IMR-90 (cell line): ENCODE measurements around the gene MROH2A. TPM values are rescaled to one million over a fixed set of nuclear protein-coding genes. Genes with fewer than 3 reads are reported as not detected.

Experiments used
- ATAC-seq: fragments of 200-7000 bp; cut with Tn5 transposase; 2 replicates; pipeline ENCODE4 v1.9.1; 2020; ENCODE audit warnings: low read depth, mild to moderate bottlenecking, moderate library complexity
- BruUV-seq: library from RNA; stranded (reverse); fragments of 400-500 nt; replicated peaks from 2 replicates; lab custom pipeline; 2021; lab: Mats Ljungman, UMichigan
- CTCF ChIA-PET: fragments of 300-600 bp; formaldehyde crosslinking; extraction: SDS; loops from one replicate; lab custom pipeline; 2021; ENCODE audit warnings: antibody characterized with exemption; lab: Yijun Ruan, JAX
- POLR2A ChIA-PET: fragments of 300-600 bp; sonication (Branson Sonifier 250); formaldehyde crosslinking; loops from one replicate; lab custom pipeline; 2022; ENCODE audit warnings: antibody characterized with exemption; ENCODE audit not compliant: unreplicated experiment; lab: Charles Lee
- DNase-seq: peaks from one replicate; pipeline ENCODE4 v3.0.0; 2013
- H2AFZ ChIP-seq: replicated peaks from 2 replicates; pipeline ENCODE3; 2013; ENCODE audit warnings: low read length, mild to moderate bottlenecking; ENCODE audit not compliant: poor library complexity
- H2AK5ac ChIP-seq: 2 replicates; pipeline ENCODE4 v1.6.1; 2013; ENCODE audit warnings: low read depth, low read length, inconsistent platforms
- H2AK9ac ChIP-seq: replicated peaks from 2 replicates; pipeline ENCODE3; 2013; ENCODE audit warnings: mild to moderate bottlenecking, low read depth, low read length, moderate library complexity; ENCODE audit not compliant: poor library complexity
- H2BK120ac ChIP-seq: 2 replicates; pipeline ENCODE4 v1.6.1; 2013; ENCODE audit warnings: low read depth, low read length, inconsistent platforms
- H2BK15ac ChIP-seq: 3 replicates; pipeline ENCODE4 v1.6.1; 2013; ENCODE audit warnings: low read depth, low read length, inconsistent platforms
- H2BK20ac ChIP-seq: 2 replicates; pipeline ENCODE4 v1.6.1; 2013; ENCODE audit warnings: low read depth, mild to moderate bottlenecking, inconsistent platforms, low read length, moderate library complexity
- H2BK5ac ChIP-seq: 2 replicates; pipeline ENCODE4 v1.6.1; 2013; ENCODE audit warnings: mild to moderate bottlenecking, low read depth, low read length, inconsistent platforms; ENCODE audit not compliant: poor library complexity, severe bottlenecking
- H3K14ac ChIP-seq: replicated peaks from 2 replicates; pipeline ENCODE4 v1.6.1; 2013; ENCODE audit warnings: low read depth, low read length, inconsistent platforms
- H3K18ac ChIP-seq: 2 replicates; pipeline ENCODE4 v1.6.1; 2013; ENCODE audit warnings: low read depth, low read length, control low read depth
- H3K23ac ChIP-seq: 2 replicates; pipeline ENCODE4 v1.6.1; 2013; ENCODE audit warnings: low read depth, low read length, inconsistent platforms
- H3K27ac ChIP-seq: 2 replicates; pipeline ENCODE4 v1.5.1; 2013; ENCODE audit warnings: mild to moderate bottlenecking, control low read depth, low read length; ENCODE audit not compliant: insufficient read depth
- H3K27me3 ChIP-seq: 2 replicates; pipeline ENCODE4 v1.6.1; 2013; ENCODE audit warnings: low read length; ENCODE audit not compliant: control insufficient read depth, insufficient read depth
- H3K36me3 ChIP-seq: 2 replicates; pipeline ENCODE4 v1.6.1; 2013; ENCODE audit warnings: low read length, mixed read lengths; ENCODE audit not compliant: control insufficient read depth, insufficient read depth
- H3K4ac ChIP-seq: 2 replicates; pipeline ENCODE4 v1.6.1; 2013; ENCODE audit warnings: low read depth, low read length, inconsistent platforms
- H3K4me1 ChIP-seq: 2 replicates; pipeline ENCODE4 v1.6.1; 2013; ENCODE audit warnings: low read length, mixed read lengths; ENCODE audit not compliant: control insufficient read depth, insufficient read depth
- H3K4me2 ChIP-seq: 2 replicates; pipeline ENCODE4 v1.6.1; 2013; ENCODE audit warnings: low read depth, mild to moderate bottlenecking, control low read depth, low read length, moderate library complexity
- H3K4me3 ChIP-seq: 2 replicates; pipeline ENCODE4 v1.5.1; 2013; ENCODE audit warnings: low read depth, mild to moderate bottlenecking, control low read depth, low read length, moderate library complexity; ENCODE audit not compliant: insufficient read depth
- H3K56ac ChIP-seq: 2 replicates; pipeline ENCODE4 v1.6.1; 2013; ENCODE audit warnings: low read length, inconsistent platforms; ENCODE audit not compliant: insufficient read depth; ENCODE audit errors: extremely low read depth
- H3K79me1 ChIP-seq, 2 experiments: 2 replicates each; pipeline ENCODE4 v1.6.1; 2013; ENCODE audit warnings: low read length in 2 of 2, inconsistent platforms in 1 of 2, low read depth in 1 of 2
- H3K9ac ChIP-seq: 2 replicates; pipeline ENCODE4 v1.6.1; 2013; ENCODE audit warnings: low read depth, low read length, control low read depth
- H3K9me1 ChIP-seq: 2 replicates; pipeline ENCODE4 v1.6.1; 2013; ENCODE audit warnings: low read length, inconsistent platforms; ENCODE audit not compliant: insufficient read depth
- H3K9me3 ChIP-seq: 2 replicates; pipeline ENCODE4 v1.6.1; 2013; ENCODE audit warnings: low read length; ENCODE audit not compliant: control insufficient read depth, insufficient read depth
- H4K20me1 ChIP-seq: 2 replicates; pipeline ENCODE4 v1.6.1; 2013; ENCODE audit warnings: low read length, inconsistent platforms; ENCODE audit not compliant: insufficient read depth
- H4K5ac ChIP-seq: 2 replicates; pipeline ENCODE4 v1.6.1; 2013; ENCODE audit warnings: mild to moderate bottlenecking, low read depth, low read length, control low read depth
- H4K8ac ChIP-seq, 2 experiments: 2 replicates each; pipeline ENCODE4 v1.6.1; 2013; ENCODE audit warnings: low read depth in 2 of 2, low read length in 2 of 2, control low read depth in 1 of 2, inconsistent platforms in 1 of 2
- H4K91ac ChIP-seq: 2 replicates; pipeline ENCODE4 v1.6.1; 2013; ENCODE audit warnings: low read depth, low read length, inconsistent platforms; ENCODE audit not compliant: insufficient read depth
- CEBPB ChIP-seq: IDR thresholded peaks from 2 replicates; pipeline ENCODE4 v1.6.1; 2012; ENCODE audit warnings: low read depth, low read length, improper control_type of control experiment
- CHD1 ChIP-seq: IDR thresholded peaks from 2 replicates; pipeline ENCODE4 v1.6.1; 2012; ENCODE audit warnings: low read depth, low read length, improper control_type of control experiment
- CTCF ChIP-seq: conservative IDR thresholded peaks from 2 replicates; pipeline ENCODE4 v1.5.1; 2012; ENCODE audit warnings: mild to moderate bottlenecking, low read depth, low read length, improper control_type of control experiment
- ELK1 ChIP-seq: fragments of 150-350 bp; IDR thresholded peaks from 2 replicates; pipeline ENCODE4 v1.6.1; 2016; ENCODE audit warnings: low read depth, mild to moderate bottlenecking, low read length, moderate library complexity, borderline replicate concordance
- FOS ChIP-seq: fragments of 150-350 bp; IDR thresholded peaks from 2 replicates; pipeline ENCODE4 v1.6.1; 2016; ENCODE audit warnings: low read depth, low read length
- MAFK ChIP-seq: IDR thresholded peaks from 2 replicates; pipeline ENCODE4 v1.6.1; 2012; ENCODE audit warnings: low read depth, low read length, improper control_type of control experiment
- MAZ ChIP-seq: IDR thresholded peaks from 2 replicates; pipeline ENCODE4 v1.6.1; 2012; ENCODE audit warnings: low read depth, mild to moderate bottlenecking, low read length, improper control_type of control experiment, moderate library complexity, borderline replicate concordance
- MXI1 ChIP-seq: IDR thresholded peaks from 2 replicates; pipeline ENCODE4 v1.6.1; 2012; ENCODE audit warnings: low read depth, mild to moderate bottlenecking, low read length, moderate library complexity, borderline replicate concordance
- NFE2L2 ChIP-seq: fragments of 150-350 bp; IDR thresholded peaks from 2 replicates; pipeline ENCODE4 v1.6.1; 2016; ENCODE audit warnings: low read depth, mild to moderate bottlenecking, low read length
- POLR2A ChIP-seq: IDR thresholded peaks from 2 replicates; pipeline ENCODE4 v1.6.1; 2012; ENCODE audit warnings: mild to moderate bottlenecking, low read depth, low read length
- RCOR1 ChIP-seq: IDR thresholded peaks from 2 replicates; pipeline ENCODE4 v1.6.1; 2012; ENCODE audit warnings: mild to moderate bottlenecking, low read length, improper control_type of control experiment; ENCODE audit not compliant: insufficient replicate concordance
- RFX5 ChIP-seq: IDR thresholded peaks from 2 replicates; pipeline ENCODE4 v1.8.0; 2012; ENCODE audit warnings: low read depth, mild to moderate bottlenecking, low read length, moderate library complexity
- SMC3 ChIP-seq: fragments of 150-350 bp; IDR thresholded peaks from 2 replicates; pipeline ENCODE4 v1.6.1; 2016; ENCODE audit warnings: low read depth, mild to moderate bottlenecking, antibody characterized with exemption, low read length, moderate library complexity
- USF2 ChIP-seq: fragments of 150-350 bp; IDR thresholded peaks from 2 replicates; pipeline ENCODE4 v1.6.1; 2017; ENCODE audit warnings: mild to moderate bottlenecking, antibody characterized with exemption, low read length, low read depth
- WGBS, 2 experiments: methylation state at CpG; one replicate each; pipeline versions ENCODE4 v1.1.5 to v1.1.7; 2013; ENCODE audit warnings: missing lambda C conversion rate in 2 of 2; ENCODE audit not compliant: insufficient read length in 1 of 2; ENCODE audit errors: extremely low coverage in 2 of 2; 5-methylcytosine and 5-hydroxymethylcytosine counted together
- dilution Hi-C: fragments of 300-500 bp; cut with HindIII; formaldehyde crosslinking; loops from one replicate; pipeline ENCODE4 v1.14.3; 2018; ENCODE audit warnings: low sequenced_read_pairs; ENCODE audit not compliant: unreplicated experiment
- in situ Hi-C: fragments of 300-500 bp; cut with MboI; formaldehyde crosslinking; loops from 3 replicates; pipeline ENCODE4 v1.14.3; 2019; ENCODE audit warnings: low sequenced_read_pairs, inconsistent platforms, mixed read lengths
- intact Hi-C: fragments of 100-400 bp; cut with micrococcal nuclease; formaldehyde crosslinking; loops from 2 replicates; pipeline ENCODE4 v1.10.0; 2022
- polyA plus RNA-seq, 3 experiments: library from polyadenylated mRNA; depleted of rRNA; stranded (reverse); fragments of >200 nt; gene quantifications; 2 replicates each; pipeline ENCODE4 v1.2.3, GENCODE V29; 2012; ENCODE audit warnings: low replicate concordance in 1 of 3
- total RNA-seq: library from RNA; depleted of rRNA; stranded (reverse); fragments of >200 nt; gene quantifications from 2 replicates; pipeline ENCODE4 v1.2.3, GENCODE V29; 2012

Gene MROH2A
- total and polyA plus RNA-seq, 2 of the 4 experiments (the other 2 are of a cell fraction): not detected

GRCh38 chr2:233866479-233866878 is 88.3 kb downstream of the MROH2A start:
- Histone ChIP-seq H3K4ac (no peak overlapping the region), H4K5ac (no peak overlapping the region), H3K14ac (no peak overlapping the region), H3K9me1 (no peaks in the 10 kb centered on the region), H3K9ac (no peak overlapping the region), H3K27me3 (no peaks in the 10 kb centered on the region), H3K9me3 (no peaks in the 10 kb centered on the region), H4K91ac (no peak overlapping the region), H3K27ac (no peak overlapping the region), H2BK5ac (no peak overlapping the region), H3K56ac (no peak overlapping the region), H4K20me1 (no peaks in the 10 kb centered on the region), H2BK15ac (no peak overlapping the region), H3K36me3 (peaks cover 4% of the 10 kb centered on the region; the same call in 1 of the 2 replicates), H3K4me1 (no peaks in the 10 kb centered on the region), H2BK120ac (no peak overlapping the region), H3K18ac (no peak overlapping the region), H3K4me3 (no peak overlapping the region), H2BK20ac (no peak overlapping the region), H3K23ac (no peak overlapping the region), H2AK9ac (no peak overlapping the region), H2AFZ (no peak overlapping the region), H4K8ac (no peak overlapping the region), H3K79me1 (peaks cover 0 to 7% of the 10 kb centered on the region in 2 experiments; a peak in 1 of 4 replicates), H3K4me2 (no peak overlapping the region), H2AK5ac (no peak overlapping the region)
- TF ChIP-seq USF2 (no peak), FOS (no peak), SMC3 (no peak), MXI1 (no peak), RFX5 (no peak), MAFK (no peak), ELK1 (no peak), RCOR1 (no peak), POLR2A (no peak), CHD1 (no peak), CEBPB (no peak), MAZ (no peak), CTCF (no peak), NFE2L2 (no peak)
- dilution Hi-C loops (no loop called here), in situ Hi-C loops (no loop called here), intact Hi-C loops (no loop called here)
- ChIA-PET POLR2A (no interaction called here), CTCF (no interaction called here)
- ATAC-seq (no peak), DNase-seq (no peak)
- no TSS peak for BruUV-seq
- WGBS, 2 experiments: 94% methylated on average over 7 of the region's 11 CpGs; no CpG with 5 or more reads in 1 of the 2 experiments
